A673 (cell line): ENCODE measurements around the gene TMEM238L. TPM values are rescaled to one million over a fixed set of nuclear protein-coding genes. Genes with fewer than 3 reads are reported as not detected.

ENCODE experiments used
- BruUV-seq: library from RNA; stranded (reverse); fragments of 400-500 nt; replicated peaks from 2 replicates; lab custom pipeline; 2021; lab: Mats Ljungman, UMichigan
- CTCF ChIA-PET: fragments of 300-600 bp; sonication (Branson Sonifier 250); formaldehyde crosslinking; loops from one replicate; lab custom pipeline; 2022; ENCODE audit warnings: antibody characterized with exemption; lab: Charles Lee
- POLR2A ChIA-PET: fragments of 300-600 bp; sonication (Branson Sonifier 250); formaldehyde crosslinking; loops from one replicate; lab custom pipeline; 2022; ENCODE audit warnings: antibody characterized with exemption; ENCODE audit not compliant: low non-redundant PET; lab: Charles Lee
- DNase-seq: peaks from one replicate; pipeline ENCODE4 v3.0.0-alpha.2; 2015; ENCODE audit warnings: low spot score
- H3K27ac ChIP-seq: fragments of 200-600 bp; sonication (generic); 2 replicates; pipeline ENCODE4 v1.5.1; 2016; ENCODE audit warnings: mixed run types, low read depth, mild to moderate bottlenecking, mixed read lengths, antibody characterized with exemption, low read length; ENCODE audit not compliant: poor library complexity, severe bottlenecking
- H3K27me3 ChIP-seq: fragments of 200-600 bp; sonication (generic); replicated peaks from 2 replicates; pipeline ENCODE4 v1.6.1; 2017; ENCODE audit warnings: mixed run types, low read depth, mild to moderate bottlenecking, mixed read lengths, antibody characterized with exemption, low read length; ENCODE audit not compliant: insufficient read depth, poor library complexity
- H3K36me3 ChIP-seq: fragments of 200-600 bp; sonication (generic); 2 replicates; pipeline ENCODE4 v1.6.1; 2016; ENCODE audit warnings: mixed run types, mild to moderate bottlenecking, mixed read lengths, antibody characterized with exemption, low read length; ENCODE audit not compliant: insufficient read depth, poor library complexity, severe bottlenecking
- H3K4me1 ChIP-seq: fragments of 200-600 bp; sonication (generic); 2 replicates; pipeline ENCODE4 v1.6.1; 2017; ENCODE audit warnings: mixed run types, mild to moderate bottlenecking, mixed read lengths, antibody characterized with exemption, low read length; ENCODE audit not compliant: insufficient read depth, poor library complexity, severe bottlenecking
- H3K4me3 ChIP-seq: fragments of 200-600 bp; sonication (generic); 2 replicates; pipeline ENCODE4 v1.5.1; 2016; ENCODE audit warnings: low read depth, mixed run types, mild to moderate bottlenecking, mixed read lengths, low read length; ENCODE audit not compliant: poor library complexity, severe bottlenecking
- H3K9me3 ChIP-seq: fragments of 200-600 bp; sonication (generic); 2 replicates; pipeline ENCODE4 v1.6.1; 2016; ENCODE audit warnings: mixed run types, low read depth, mild to moderate bottlenecking, mixed read lengths, antibody characterized with exemption, low read length; ENCODE audit not compliant: poor library complexity, severe bottlenecking
- CTCF ChIP-seq: fragments of 300-800, 200-600 bp; sonication (generic); conservative IDR thresholded peaks from 2 replicates; pipeline ENCODE4 v1.5.1; 2017; ENCODE audit warnings: low read depth, mild to moderate bottlenecking, antibody characterized with exemption, low read length, moderate library complexity, mixed read lengths
- EZH2 ChIP-seq: fragments of 200-600 bp; sonication (generic); IDR thresholded peaks from 2 replicates; pipeline ENCODE4 v1.6.1; 2017; ENCODE audit warnings: borderline replicate concordance, low read depth, mild to moderate bottlenecking, mixed read lengths, antibody characterized with exemption, low read length; ENCODE audit not compliant: poor library complexity, severe bottlenecking
- intact Hi-C: fragments of 100-400 bp; cut with micrococcal nuclease; formaldehyde crosslinking; loops from one replicate; pipeline ENCODE4 v1.10.0; 2022; ENCODE audit not compliant: unreplicated experiment
- total RNA-seq: library from RNA; stranded (reverse); gene quantifications from 2 replicates; pipeline ENCODE4 v1.2.3, GENCODE V29; 2021

TMEM238L gene
- total RNA-seq, 1 experiment from 2014 or later, result not detected

- POLR2A ChIA-PET, result no interaction called here
These were observed 35.1 kb downstream of the TMEM238L start for GRCh38 chr17:10768750-10769251.

GRCh38 chr17:10767232-10767631, 36.7 kb downstream of the TMEM238L start:
- TF ChIP-seq EZH2 (no peak), CTCF (no peak)
- Histone ChIP-seq H3K36me3 (no peaks in the 10 kb centered on the region), H3K27me3 (peaks cover 74% of the 10 kb centered on the region), H3K9me3 (peaks cover 9% of the 10 kb centered on the region), H3K27ac (no peak overlapping the region), H3K4me1 (no peaks in the 10 kb centered on the region), H3K4me3 (no peak overlapping the region)
- BruUV-seq, result no TSS peak
- no peak for DNase-seq
- intact Hi-C loops, result no loop called here
- ChIA-PET POLR2A (no interaction called here), CTCF (no interaction called here)

More at GRCh38 chr17:10768750-10769251, 35.1 kb downstream of the TMEM238L start:
- intact Hi-C loops, result no loop called here
- no peak overlapping the region for H3K4me3 ChIP-seq
- DNase-seq, result no peak
- no peak overlapping the region for H3K27ac ChIP-seq
- H3K4me1 ChIP-seq, result peaks cover 10% of the 10 kb centered on the region
- H3K36me3 ChIP-seq, result no peaks in the 10 kb centered on the region
- CTCF ChIA-PET, result no interaction called here
- TF ChIP-seq EZH2 (no peak), CTCF (no peak)
- BruUV-seq, result no TSS peak
- peaks cover 66% of the 10 kb centered on the region for H3K27me3 ChIP-seq
- peaks cover 11% of the 10 kb centered on the region for H3K9me3 ChIP-seq

GRCh38 chr17:10762037-10762436, 41.9 kb downstream of the TMEM238L start:
- no peak overlapping the region for H3K27ac ChIP-seq
- DNase-seq, result no peak
- no peak overlapping the region for H3K4me3 ChIP-seq
- H3K27me3 ChIP-seq, result peaks cover 53% of the 10 kb centered on the region
- H3K9me3 ChIP-seq, result no peaks in the 10 kb centered on the region
- intact Hi-C loops, result no loop called here
- BruUV-seq, result no TSS peak
- H3K4me1 ChIP-seq, result no peaks in the 10 kb centered on the region
- CTCF ChIA-PET, result no interaction called here
- no peaks in the 10 kb centered on the region for H3K36me3 ChIP-seq
- TF ChIP-seq CTCF, result no peak
- TF ChIP-seq EZH2, result no peak
- POLR2A ChIA-PET, result no interaction called here
